Vagina (tissue), 2 donors: Measurements from ENCODE around the gene MTERF4.

Source experiments
- CTCF ChIP-seq, 3 experiments: fragments of 450-650 bp in 2 of 3; fragments of 200-600 bp in 1 of 3; sonication (generic) in 1 of 3; IDR thresholded peaks; one replicate each; pipeline ENCODE4 v1.5.1; 2017 to 2019; ENCODE audit warnings: antibody characterized with exemption in 3 of 3, mild to moderate bottlenecking in 2 of 3, moderate library complexity in 2 of 3
- POLR2AphosphoS5 ChIP-seq, 2 donors: sonication (generic); formaldehyde crosslinking; IDR thresholded peaks; one replicate each; pipeline ENCODE4 v1.9.0; 2017; ENCODE audit warnings: antibody characterized with exemption in 2 of 2, mild to moderate bottlenecking in 2 of 2, low read depth in 1 of 2; ENCODE audit not compliant: insufficient read depth in 1 of 2

DNA sequence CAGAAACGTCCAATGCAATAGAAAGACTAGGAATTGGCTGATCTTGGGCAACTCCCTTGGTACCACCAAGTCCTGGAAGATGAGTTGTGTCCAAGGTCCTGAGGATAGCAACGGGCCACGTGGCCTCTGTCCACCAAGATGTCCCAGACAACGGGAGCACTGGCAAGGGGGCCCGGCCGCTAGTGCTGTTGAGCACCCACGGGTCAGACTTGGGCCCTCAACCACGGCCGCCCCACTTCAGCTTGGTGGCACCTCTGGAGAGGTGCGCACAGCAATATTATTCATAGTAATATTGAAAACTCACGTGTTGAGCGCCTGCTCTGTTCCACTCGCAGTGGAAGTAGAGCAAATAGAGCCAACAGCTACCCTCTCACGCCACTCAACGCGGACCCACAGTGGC, 28.2 kb upstream of the MTERF4 start:
- TF ChIP-seq CTCF (IDR thresholded peaks at IDR 0.05), result no peak
- no peak for TF ChIP-seq POLR2AphosphoS5 (IDR thresholded peaks at IDR 0.05; ENCODE audit: insufficient read depth in 1 of 2, low read depth in 1 of 2)
